Neural progenitor cell (in vitro differentiated cells): ENCODE measurements around the gene ARHGEF19. TPM values are rescaled to one million over a fixed set of nuclear protein-coding genes. Genes with fewer than 3 reads are reported as not detected.
"Not testable (repeated sequence)": the region's sequence is repeated elsewhere in the genome, so short reads cannot be mapped to it uniquely, and the experiment has no call there.

Experiments
- DNase-seq: peaks from one replicate; pipeline ENCODE4 v3.0.0-alpha.2; 2016; ENCODE audit warnings: low spot score
- H2AFZ ChIP-seq: fragments of 200-600 bp; sonication (generic); replicated peaks from 2 replicates; pipeline ENCODE4 v1.6.1; 2016; ENCODE audit warnings: antibody characterized with exemption
- H3F3A ChIP-seq: fragments of 200-600 bp; sonication (generic); 2 replicates; pipeline ENCODE4 v1.6.1; 2016; ENCODE audit warnings: antibody characterized with exemption, low read depth
- H3K27ac ChIP-seq: fragments of 200-600 bp; sonication (generic); 2 replicates; pipeline ENCODE4 v1.5.1; 2016; ENCODE audit warnings: mild to moderate bottlenecking
- H3K27me3 ChIP-seq: fragments of 200-600 bp; sonication (generic); 2 replicates; pipeline ENCODE4 v1.6.1; 2016; ENCODE audit warnings: mild to moderate bottlenecking, moderate library complexity
- H3K36me3 ChIP-seq: fragments of 200-600 bp; sonication (generic); 2 replicates; pipeline ENCODE4 v1.5.1; 2016
- H3K4me1 ChIP-seq: fragments of 200-600 bp; sonication (generic); 2 replicates; pipeline ENCODE4 v1.6.1; 2016; ENCODE audit warnings: mixed run types
- H3K4me2 ChIP-seq: fragments of 200-600 bp; sonication (generic); 2 replicates; pipeline ENCODE4 v1.6.1; 2016
- H3K4me3 ChIP-seq: fragments of 200-600 bp; sonication (generic); 2 replicates; pipeline ENCODE4 v1.5.1; 2016
- H3K79me2 ChIP-seq: fragments of 200-600 bp; sonication (generic); 2 replicates; pipeline ENCODE4 v1.6.1; 2016; ENCODE audit warnings: low read depth
- H3K9ac ChIP-seq: fragments of 200-600 bp; sonication (generic); 2 replicates; pipeline ENCODE4 v1.6.1; 2016
- H3K9me3 ChIP-seq: fragments of 200-600 bp; sonication (generic); 2 replicates; pipeline ENCODE4 v1.5.1; 2016; ENCODE audit warnings: low read depth
- H4K20me1 ChIP-seq: fragments of 200-600 bp; sonication (generic); 2 replicates; pipeline ENCODE4 v1.6.1; 2016; ENCODE audit warnings: low read depth
- H3K27ac Mint-ChIP-seq: 3 replicates; pipeline ENCODE4 v1.8.0; 2021; ENCODE audit warnings: mixed read lengths
- H3K27me3 Mint-ChIP-seq: 2 replicates; pipeline ENCODE4 v1.8.0; 2022; ENCODE audit warnings: low read depth, mild to moderate bottlenecking, inconsistent platforms, moderate library complexity, mixed read lengths; ENCODE audit not compliant: insufficient read depth
- H3K36me3 Mint-ChIP-seq: 3 replicates; pipeline ENCODE4 v1.8.0; 2021; ENCODE audit warnings: mixed read lengths
- H3K4me1 Mint-ChIP-seq: 3 replicates; pipeline ENCODE4 v1.8.0; 2021; ENCODE audit warnings: mixed read lengths
- H3K4me3 Mint-ChIP-seq: 3 replicates; pipeline ENCODE4 v1.8.0; 2021; ENCODE audit warnings: mild to moderate bottlenecking, moderate library complexity, mixed read lengths
- H3K9me3 Mint-ChIP-seq: 3 replicates; pipeline ENCODE4 v1.8.0; 2020; ENCODE audit warnings: mixed read lengths
- CTCF ChIP-seq: fragments of 200-600 bp; sonication (generic); IDR thresholded peaks from 2 replicates; pipeline ENCODE4 v1.5.1; 2017; ENCODE audit warnings: antibody characterized with exemption, mild to moderate bottlenecking
- EZH2 ChIP-seq: fragments of 200-600 bp; sonication (generic); IDR thresholded peaks from 2 replicates; pipeline ENCODE4 v1.6.1; 2017; ENCODE audit warnings: antibody characterized with exemption, mild to moderate bottlenecking, moderate library complexity
- EZH2phosphoT487 ChIP-seq: fragments of 200-600 bp; sonication (generic); IDR thresholded peaks from 2 replicates; pipeline ENCODE4 v1.6.1; 2017; ENCODE audit warnings: antibody characterized with exemption
- total RNA-seq: library from RNA; depleted of rRNA; stranded (reverse); fragments of >200 nt; gene quantifications from 2 replicates; pipeline ENCODE4 v1.2.3, GENCODE V29; 2015; ENCODE audit warnings: low replicate concordance

Gene ARHGEF19
- total RNA-seq, 1 donor from 2014 or later: 10.9 TPM

GRCh38 chr1:16170283-16170673 lies 42.2 kb downstream of the ARHGEF19 start:
- Histone ChIP-seq H3K9ac (no peak overlapping the region), H3K27me3 (no peaks in the 10 kb centered on the region), H2AFZ (no peak overlapping the region), H3K79me2 (no peaks in the 10 kb centered on the region), H4K20me1 (no peaks in the 10 kb centered on the region), H3K4me3 (no peak overlapping the region), H3K4me1 (peaks cover 35% of the 10 kb centered on the region), H3K9me3 (no peaks in the 10 kb centered on the region), H3K36me3 (no peaks in the 10 kb centered on the region), H3K4me2 (no peak overlapping the region), H3F3A (peaks cover 19% of the 10 kb centered on the region), H3K27ac (no peak overlapping the region)
- TF ChIP-seq CTCF (no peak), EZH2 (no peak), EZH2phosphoT487 (no peak)
- DNase-seq: no peak
- Mint-ChIP-seq H3K9me3 (no peaks in the 10 kb centered on the region), H3K36me3 (no peaks in the 10 kb centered on the region), H3K27ac (peak overlapping the region; percentile 74), H3K4me1 (peaks cover 53% of the 10 kb centered on the region), H3K27me3 (peaks cover 7% of the 10 kb centered on the region), H3K4me3 (no peak overlapping the region)

GRCh38 chr1:16168622-16169360 lies 43.7 kb downstream of the ARHGEF19 start:
- no peak for DNase-seq
- peak overlapping the region; percentile 81 for H3K27ac Mint-ChIP-seq
- Histone ChIP-seq H3K4me3 (no peak overlapping the region), H3K27ac (no peak overlapping the region), H3K36me3 (no peaks in the 10 kb centered on the region), H3K79me2 (no peaks in the 10 kb centered on the region), H2AFZ (no peak overlapping the region), H3K27me3 (no peaks in the 10 kb centered on the region), H3F3A (peaks cover 6% of the 10 kb centered on the region), H3K9ac (no peak overlapping the region), H3K4me1 (peaks cover 30% of the 10 kb centered on the region), H4K20me1 (no peaks in the 10 kb centered on the region), H3K4me2 (no peak overlapping the region), H3K9me3 (no peaks in the 10 kb centered on the region)
- H3K36me3 Mint-ChIP-seq: no peaks in the 10 kb centered on the region
- peaks cover 58% of the 10 kb centered on the region for H3K4me1 Mint-ChIP-seq
- TF ChIP-seq CTCF: no peak
- no peak for TF ChIP-seq EZH2phosphoT487
- TF ChIP-seq EZH2: no peak
- H3K27me3 Mint-ChIP-seq: peaks cover 13% of the 10 kb centered on the region
- peak overlapping the region; percentile 84 for H3K4me3 Mint-ChIP-seq
- no peaks in the 10 kb centered on the region for H3K9me3 Mint-ChIP-seq

- H3K27ac Mint-ChIP-seq: peak overlapping the region; percentile 81
- peaks cover 56% of the 10 kb centered on the region for H3K4me1 Mint-ChIP-seq
- peak overlapping the region; percentile 60 for H3K4me3 ChIP-seq
- not testable (repeated sequence) for H3K9ac ChIP-seq, H3K9me3 ChIP-seq, H3K36me3 ChIP-seq, H3K36me3 Mint-ChIP-seq, DNase-seq, H4K20me1 ChIP-seq, H2AFZ ChIP-seq, H3K79me2 ChIP-seq, H3K27me3 ChIP-seq, H3K27ac ChIP-seq, H3K9me3 Mint-ChIP-seq
- peaks cover 25% of the 10 kb centered on the region for H3K4me1 ChIP-seq
- H3K27me3 Mint-ChIP-seq: peaks cover 11% of the 10 kb centered on the region
- peak overlapping the region; percentile 84 for H3K4me3 Mint-ChIP-seq
- H3K4me2 ChIP-seq: peak overlapping the region; percentile 92
- peaks cover 12% of the 10 kb centered on the region for H3F3A ChIP-seq
Measured at GRCh38 chr1:16168144-16168495, 44.3 kb downstream of the ARHGEF19 start.
